ENCODE measurements around the gene TCFL5. TPM values are rescaled to one million over a fixed set of nuclear protein-coding genes. Genes with fewer than 3 reads are reported as not detected.

The TCFL5 gene
- total RNA-seq, 1 donor: 23.7 TPM

DNA sequence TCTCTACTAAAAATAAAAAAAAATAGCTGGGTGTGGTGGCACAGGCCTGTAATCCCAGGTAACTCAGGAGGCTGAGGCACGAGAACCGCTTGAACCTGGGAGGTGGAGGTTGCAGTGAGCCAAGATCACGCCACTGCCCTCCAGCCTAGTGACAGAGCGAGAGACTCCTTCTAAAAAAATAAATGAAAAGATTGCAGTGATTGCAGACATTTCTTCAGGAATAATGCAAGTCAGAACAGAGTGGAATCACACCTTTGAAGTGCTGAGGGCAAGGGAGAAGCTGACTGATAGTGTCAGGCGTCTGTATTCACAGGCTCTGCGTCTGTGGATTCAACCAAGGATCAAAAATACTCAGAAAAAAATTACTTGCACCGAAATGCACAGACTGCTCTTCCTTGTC, 2.6 kb upstream of the TCFL5 start:
- TF ChIP-seq, protein P1, sequence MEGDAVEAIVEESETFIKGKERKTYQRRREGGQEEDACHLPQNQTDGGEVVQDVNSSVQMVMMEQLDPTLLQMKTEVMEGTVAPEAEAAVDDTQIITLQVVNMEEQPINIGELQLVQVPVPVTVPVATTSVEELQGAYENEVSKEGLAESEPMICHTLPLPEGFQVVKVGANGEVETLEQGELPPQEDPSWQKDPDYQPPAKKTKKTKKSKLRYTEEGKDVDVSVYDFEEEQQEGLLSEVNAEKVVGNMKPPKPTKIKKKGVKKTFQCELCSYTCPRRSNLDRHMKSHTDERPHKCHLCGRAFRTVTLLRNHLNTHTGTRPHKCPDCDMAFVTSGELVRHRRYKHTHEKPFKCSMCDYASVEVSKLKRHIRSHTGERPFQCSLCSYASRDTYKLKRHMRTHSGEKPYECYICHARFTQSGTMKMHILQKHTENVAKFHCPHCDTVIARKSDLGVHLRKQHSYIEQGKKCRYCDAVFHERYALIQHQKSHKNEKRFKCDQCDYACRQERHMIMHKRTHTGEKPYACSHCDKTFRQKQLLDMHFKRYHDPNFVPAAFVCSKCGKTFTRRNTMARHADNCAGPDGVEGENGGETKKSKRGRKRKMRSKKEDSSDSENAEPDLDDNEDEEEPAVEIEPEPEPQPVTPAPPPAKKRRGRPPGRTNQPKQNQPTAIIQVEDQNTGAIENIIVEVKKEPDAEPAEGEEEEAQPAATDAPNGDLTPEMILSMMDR (IDR thresholded peaks at IDR 0.05; ENCODE audit: insufficient read depth, low read length): no peak
- H3K4me3 ChIP-seq (ENCODE audit: low read depth, low read length): no peak overlapping the region
- no peak for DNase-seq (ENCODE audit: low read depth)

DNA sequence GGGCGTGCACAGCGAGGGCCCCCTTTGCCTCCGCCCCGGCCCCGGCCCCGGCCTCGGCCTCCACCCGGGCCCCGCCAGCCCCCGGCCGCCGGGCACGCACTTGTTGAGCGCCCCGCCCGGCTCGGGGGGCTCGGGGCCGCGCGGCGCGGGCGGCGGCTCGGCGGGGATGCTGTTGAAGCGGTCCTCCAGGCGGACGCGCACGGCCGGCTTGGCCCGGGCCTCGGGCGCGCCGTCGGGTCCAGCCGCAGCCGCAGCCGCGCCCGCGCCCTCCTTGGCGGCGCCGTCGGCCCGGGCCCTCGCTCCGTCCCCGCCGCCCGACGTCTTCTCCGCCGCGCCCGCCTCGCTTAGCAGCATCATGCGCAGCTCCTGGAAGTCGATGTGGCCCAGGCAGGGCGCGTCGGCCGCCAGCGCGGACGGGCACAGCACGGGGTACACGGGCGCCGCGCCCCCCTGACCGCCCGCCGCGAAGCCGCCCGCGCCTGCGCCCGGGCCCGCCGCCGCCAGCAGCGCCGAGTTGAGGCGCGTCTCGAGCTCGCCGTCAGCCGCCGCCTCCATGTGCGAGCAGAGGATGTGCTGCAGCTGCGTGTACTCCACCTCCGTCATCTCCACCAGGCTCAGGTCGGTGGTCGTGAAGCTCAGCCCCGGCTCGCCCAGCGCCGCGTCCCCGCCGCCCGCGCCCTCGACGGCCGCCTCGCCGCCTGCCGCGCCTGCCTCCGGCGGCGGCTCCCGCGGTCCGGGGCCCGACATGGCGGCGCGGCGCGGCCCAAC, 514 bp downstream of the TCFL5 start:
- peak overlapping the region; percentile 74 for H3K4me3 ChIP-seq (ENCODE audit: low read depth, low read length)
- TF ChIP-seq, protein P1 (IDR thresholded peaks at IDR 0.05; ENCODE audit: insufficient read depth, low read length): no peak
- no peak for DNase-seq (ENCODE audit: low read depth)

DNA sequence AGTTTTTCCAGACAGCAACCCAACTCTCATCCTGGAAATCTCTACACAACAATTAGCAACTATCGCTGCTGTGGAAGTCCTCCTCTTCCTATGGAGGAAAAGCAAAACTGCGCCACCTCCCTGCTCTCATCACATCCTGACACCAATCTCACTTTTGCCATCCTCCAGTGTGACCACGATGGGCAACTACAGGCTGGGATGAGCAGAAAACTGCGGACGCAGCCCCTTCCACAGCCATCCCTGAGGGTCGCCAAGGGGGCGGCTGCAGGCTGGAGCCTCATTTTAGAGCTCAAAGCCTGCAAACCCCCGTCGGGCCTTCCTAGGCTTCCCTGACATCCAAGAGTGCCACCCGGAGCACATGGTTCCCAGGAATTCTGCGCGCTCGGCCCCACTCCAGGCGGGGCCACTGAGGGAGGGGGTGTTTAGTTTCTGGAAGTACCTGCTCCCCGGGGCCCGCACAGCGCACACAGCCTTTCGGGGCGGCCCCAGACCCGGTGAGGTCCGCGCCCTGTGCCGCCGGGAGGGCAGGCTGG, 1.2 kb downstream of the TCFL5 start:
- H3K4me3 ChIP-seq (ENCODE audit: low read depth, low read length): peak overlapping the region; percentile 74
- TF ChIP-seq, protein P1 (IDR thresholded peaks at IDR 0.05; ENCODE audit: insufficient read depth, low read length): peak; percentile 18
- peak; percentile 47 for DNase-seq (ENCODE audit: low read depth)

DNA sequence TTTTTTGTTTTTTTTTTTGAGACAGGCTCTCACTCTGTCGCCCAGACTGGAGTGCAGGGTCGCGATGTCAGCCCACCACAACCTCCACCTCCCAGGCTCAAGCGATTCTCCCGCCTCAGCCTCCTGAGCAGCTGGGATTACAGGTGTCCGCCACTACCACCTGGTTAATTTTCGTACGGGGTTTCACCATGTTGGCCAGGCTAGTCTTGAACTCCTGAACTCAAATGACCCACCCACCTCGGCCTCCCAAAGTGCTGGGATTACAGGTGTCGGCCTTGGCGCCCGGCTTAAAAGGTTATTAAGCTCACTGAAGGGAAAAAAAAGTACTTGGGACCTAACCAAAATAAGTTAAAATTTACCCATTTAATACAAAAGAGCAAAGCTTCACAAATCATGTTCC, 1.9 kb downstream of the TCFL5 start:
- TF ChIP-seq, protein P1 (IDR thresholded peaks at IDR 0.05; ENCODE audit: insufficient read depth, low read length): no peak
- peak overlapping the region; percentile 74 for H3K4me3 ChIP-seq (ENCODE audit: low read depth, low read length)

DNA sequence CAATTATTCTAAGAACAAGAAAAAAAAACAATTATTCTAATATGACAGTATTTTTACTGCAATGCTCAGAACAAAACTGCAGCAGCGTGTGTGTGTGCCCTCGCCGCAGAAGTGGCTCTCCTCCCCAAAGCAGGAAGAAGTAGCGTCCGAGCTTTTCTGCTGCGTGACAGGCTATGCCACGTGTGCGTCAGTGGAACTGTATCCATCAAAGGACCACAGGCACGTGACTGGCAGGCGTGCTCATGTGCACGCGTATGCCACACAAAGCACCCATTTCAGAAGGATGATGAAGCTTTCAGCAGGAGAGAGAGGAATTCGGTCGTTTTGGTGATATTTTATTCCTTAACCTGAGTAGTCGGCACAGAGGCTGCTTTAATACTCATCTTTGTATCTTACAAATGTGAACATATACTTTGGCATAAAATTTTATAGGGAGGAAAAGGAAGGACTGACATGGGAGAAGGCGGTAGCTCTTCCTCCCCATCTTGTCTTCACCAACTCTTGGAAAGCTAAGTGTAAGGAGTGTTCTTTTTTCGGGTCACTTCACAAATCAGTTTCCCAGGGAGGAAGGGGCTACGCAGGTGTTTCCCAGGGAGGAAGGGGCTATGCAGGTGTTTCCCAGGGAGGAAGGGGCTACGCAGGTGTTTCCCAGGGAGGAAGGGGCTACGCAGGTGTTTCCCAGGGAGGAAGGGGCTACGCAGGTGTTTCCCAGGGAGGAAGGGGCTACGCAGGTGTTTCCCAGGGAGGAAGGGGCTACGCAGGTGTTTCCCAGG, 3.4 kb downstream of the TCFL5 start:
- DNase-seq (ENCODE audit: low read depth): no peak
- H3K4me3 ChIP-seq (ENCODE audit: low read depth, low read length): no peak overlapping the region
- TF ChIP-seq, protein P1 (IDR thresholded peaks at IDR 0.05; ENCODE audit: insufficient read depth, low read length): no peak

More for the DNA sequence above, 1.9 kb downstream of the TCFL5 start:
- DNase-seq (ENCODE audit: low read depth): no peak

DNA sequence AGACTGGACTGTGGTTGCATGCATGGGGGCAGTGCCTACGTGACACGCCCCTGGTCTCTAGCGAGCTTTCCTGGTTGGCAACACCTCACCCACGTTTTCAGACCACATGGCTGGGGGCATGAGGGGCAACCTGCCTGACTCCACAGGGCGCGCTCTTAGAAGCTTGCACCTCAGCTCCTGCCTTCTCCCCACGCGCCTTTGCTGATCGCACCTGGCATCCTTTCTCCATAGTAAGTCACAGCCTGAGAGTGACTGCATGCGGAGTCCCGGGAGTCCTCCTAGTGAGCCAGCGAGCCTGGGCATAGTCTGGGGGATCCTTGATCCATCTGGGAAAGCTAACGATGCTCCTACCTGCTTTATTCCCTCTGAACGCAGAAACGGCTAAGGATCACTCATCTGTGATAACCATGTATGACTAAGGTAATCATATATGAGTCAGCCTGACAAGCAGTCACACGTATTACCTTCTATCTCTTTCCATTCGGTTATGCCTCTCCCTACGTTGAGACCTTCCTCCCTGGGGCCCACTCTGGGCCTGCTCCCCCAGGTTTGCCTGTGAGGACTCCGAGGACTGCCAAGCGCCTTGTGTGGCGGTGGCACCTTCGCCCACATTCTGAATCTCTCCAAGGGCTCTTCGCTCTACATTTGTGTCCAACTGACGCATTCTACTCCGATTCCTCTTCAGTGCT, 4.5 kb downstream of the TCFL5 start:
- TF ChIP-seq, protein P1 (IDR thresholded peaks at IDR 0.05; ENCODE audit: insufficient read depth, low read length): no peak
- H3K4me3 ChIP-seq (ENCODE audit: low read depth, low read length): no peak overlapping the region
- no peak for DNase-seq (ENCODE audit: low read depth)

Measured in fibroblast of the aortic adventitia (primary cell).